Activated T-cell treated with anti-CD3 and anti-CD28 coated beads, Interleukin-2, amount 50 U/mL, for 72 hours (primary cell): ENCODE data around the gene DIP2C. TPM values are rescaled to one million over a fixed set of nuclear protein-coding genes. Genes with fewer than 3 reads are reported as not detected.

Experiments
- ATAC-seq, 2 donors: fragments of 150-1000 bp; cut with Tn5 transposase; replicated peaks in 1 of 2; 2 replicates each; pipeline ENCODE4 v1.10.0; 2021; ENCODE audit warnings: moderate library complexity in 2 of 2, mild to moderate bottlenecking in 1 of 2
- DNase-seq, 2 donors: peaks; one replicate each; pipeline ENCODE4 v3.0.0; 2021 to 2022; ENCODE audit warnings: mixed read lengths in 1 of 2
- H3K27ac Mint-ChIP-seq: one replicate; pipeline ENCODE4 v1.8.0; 2022; ENCODE audit warnings: mild to moderate bottlenecking, moderate library complexity, mixed read lengths
- H3K27me3 Mint-ChIP-seq: one replicate; pipeline ENCODE4 v1.8.0; 2022; ENCODE audit warnings: low read depth, mixed read lengths
- H3K36me3 Mint-ChIP-seq, 2 donors: one replicate each; pipeline ENCODE4 v1.8.0; 2022; ENCODE audit warnings: mixed read lengths in 2 of 2, mild to moderate bottlenecking in 1 of 2; ENCODE audit not compliant: insufficient read depth in 2 of 2
- H3K4me1 Mint-ChIP-seq: one replicate; pipeline ENCODE4 v1.8.0; 2022; ENCODE audit warnings: low read depth, mixed read lengths
- H3K4me3 Mint-ChIP-seq, 2 donors: one replicate each; pipeline ENCODE4 v1.8.0; 2022; ENCODE audit warnings: mild to moderate bottlenecking in 2 of 2, mixed read lengths in 2 of 2, moderate library complexity in 2 of 2
- H3K9me3 Mint-ChIP-seq, 2 donors: one replicate each; pipeline ENCODE4 v1.8.0; 2022; ENCODE audit warnings: mixed read lengths in 2 of 2
- total RNA-seq, 2 donors: library from RNA; stranded (reverse); gene quantifications; one replicate each; pipeline ENCODE4 v1.2.3, GENCODE V29; 2022

Gene DIP2C
- total RNA-seq, 2 donors from 2014 or later: 0.70 to 1.6 TPM

DNA sequence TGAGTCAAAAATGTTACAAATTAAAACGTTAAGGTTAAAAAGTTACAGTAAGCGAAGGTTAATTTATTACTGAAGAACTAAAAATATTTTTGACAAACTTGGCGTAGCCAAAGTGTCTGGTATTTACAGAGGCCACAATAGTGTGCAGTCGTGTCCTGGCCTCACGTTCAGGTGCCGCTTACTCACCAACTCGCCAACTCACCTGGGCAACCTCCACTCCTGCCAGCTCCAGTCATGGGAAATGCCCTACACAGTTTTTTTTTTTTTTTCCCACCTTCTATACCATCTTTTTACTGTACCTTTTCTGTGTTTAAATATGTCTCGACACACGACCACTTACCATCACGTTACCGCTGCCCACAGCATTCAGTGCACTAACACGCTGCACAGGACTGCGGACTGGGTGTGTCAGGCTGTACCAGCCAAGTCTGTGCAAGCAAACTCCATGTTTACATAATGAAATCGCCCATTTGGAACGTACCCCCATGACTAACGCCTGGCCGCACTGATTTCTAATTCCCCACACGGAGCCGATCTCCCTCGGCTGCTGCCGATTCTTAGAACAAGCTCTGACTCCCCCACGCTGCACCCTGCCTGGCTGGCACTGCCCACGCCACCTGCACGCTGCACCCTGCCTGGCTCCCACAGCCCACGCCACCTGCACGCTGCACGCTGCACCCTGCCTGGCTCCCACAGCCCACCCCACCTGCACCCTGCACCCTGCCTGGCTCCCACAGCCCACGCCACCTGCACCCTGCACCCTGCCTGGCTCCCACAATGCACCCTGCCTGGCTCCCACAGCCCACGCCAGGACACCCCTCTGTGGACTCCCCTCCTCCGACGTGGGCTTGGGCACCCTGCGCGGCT lies 351.1 kb downstream of the DIP2C start:
- Mint-ChIP-seq H3K36me3 (no peaks in the 10 kb centered on the region), H3K9me3 (no peaks in the 10 kb centered on the region), H3K27me3 (no peaks in the 10 kb centered on the region), H3K4me3 (no peak overlapping the region), H3K4me1 (peaks cover 7% of the 10 kb centered on the region), H3K27ac (no peak overlapping the region)
- ATAC-seq: no peak
- DNase-seq: no peak

DNA sequence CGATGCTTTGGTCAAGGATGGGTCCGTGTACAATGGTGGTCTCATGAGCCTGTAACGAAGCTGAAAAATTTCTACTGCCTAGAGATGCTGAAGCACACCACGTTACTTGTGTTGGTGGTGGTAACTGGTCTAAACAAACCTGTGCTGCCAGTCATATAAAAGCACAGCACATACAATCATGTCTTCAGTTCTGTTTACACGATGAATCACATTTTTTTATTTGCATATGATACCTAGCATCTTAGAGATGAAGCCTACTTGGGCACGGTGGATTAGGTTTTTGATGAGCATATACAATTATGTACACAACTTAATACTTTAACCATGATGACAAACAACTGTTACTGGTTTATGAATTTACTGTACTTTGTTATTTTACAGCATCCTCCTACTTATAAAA lies 353.2 kb downstream of the DIP2C start:
- ATAC-seq (no peak), DNase-seq (no peak)
- Mint-ChIP-seq H3K27me3 (no peaks in the 10 kb centered on the region), H3K4me3 (no peak overlapping the region), H3K4me1 (peaks cover 12% of the 10 kb centered on the region), H3K27ac (no peak overlapping the region), H3K36me3 (no peaks in the 10 kb centered on the region), H3K9me3 (no peaks in the 10 kb centered on the region)

DNA sequence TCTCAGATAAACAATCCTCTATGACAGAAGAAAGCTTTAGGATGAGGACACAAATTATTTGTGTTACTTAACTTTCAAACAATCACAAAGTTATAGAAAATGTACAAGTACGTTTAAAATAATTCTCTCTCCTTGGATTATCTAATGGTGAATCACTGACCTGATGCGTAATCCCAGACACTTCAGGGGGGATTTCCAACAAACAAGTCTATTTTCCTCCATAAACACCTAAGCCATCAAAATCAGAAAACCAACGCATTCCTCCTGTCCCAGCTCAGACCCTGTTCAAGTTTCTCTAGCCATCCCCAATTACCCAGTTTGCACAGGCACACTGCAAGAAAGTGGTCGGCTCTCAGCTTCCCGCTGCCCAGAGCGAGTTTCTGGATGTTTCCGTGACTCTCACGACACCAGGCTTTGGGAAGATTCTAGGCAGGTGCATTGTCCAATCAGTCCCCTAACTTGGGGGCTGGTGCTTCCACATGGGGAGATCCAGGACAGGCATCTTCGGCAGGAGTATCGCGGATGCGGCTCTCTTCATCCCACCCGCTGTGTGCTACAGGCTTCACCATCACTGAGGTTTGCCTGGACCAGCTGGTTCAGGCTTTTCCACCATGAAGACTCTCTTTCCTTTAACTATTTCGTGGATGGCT lies 354.2 kb downstream of the DIP2C start:
- ATAC-seq (no peak), DNase-seq (no peak)
- H3K4me3 Mint-ChIP-seq: no peak overlapping the region
- no peaks in the 10 kb centered on the region for H3K36me3 Mint-ChIP-seq
- H3K27me3 Mint-ChIP-seq: no peaks in the 10 kb centered on the region
- H3K9me3 Mint-ChIP-seq: no peaks in the 10 kb centered on the region
- H3K27ac Mint-ChIP-seq: no peak overlapping the region
- H3K4me1 Mint-ChIP-seq: peaks cover 12% of the 10 kb centered on the region

DNA sequence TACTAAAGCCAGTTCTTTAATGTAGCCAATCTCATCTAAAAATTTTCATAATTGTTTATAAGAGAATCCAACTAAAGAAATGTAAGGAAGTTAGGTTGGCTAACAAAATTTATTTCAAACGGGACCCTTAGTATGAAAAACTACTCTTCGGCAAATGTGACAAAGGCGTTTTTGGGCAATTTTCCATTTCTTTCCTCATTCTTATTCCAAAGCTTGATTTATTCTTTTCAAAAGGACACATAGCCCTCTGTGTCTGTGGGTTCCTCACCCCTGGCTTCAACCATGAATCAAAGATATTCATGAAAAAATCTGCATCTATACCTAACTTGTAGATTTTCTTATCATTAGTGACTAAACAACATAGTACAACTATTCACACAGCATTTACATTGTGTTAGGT lies 358.3 kb downstream of the DIP2C start:
- ATAC-seq (no peak), DNase-seq (no peak)
- H3K9me3 Mint-ChIP-seq: no peaks in the 10 kb centered on the region
- no peak overlapping the region for H3K27ac Mint-ChIP-seq
- no peaks in the 10 kb centered on the region for H3K36me3 Mint-ChIP-seq
- H3K27me3 Mint-ChIP-seq: no peaks in the 10 kb centered on the region
- H3K4me3 Mint-ChIP-seq: no peak overlapping the region
- H3K4me1 Mint-ChIP-seq: peaks cover 26% of the 10 kb centered on the region

- Mint-ChIP-seq H3K4me3 (peak overlapping the region; percentile 74 to 78), H3K4me1 (peaks cover 28% of the 10 kb centered on the region), H3K27ac (peak overlapping the region; percentile 85), H3K9me3 (no peaks in the 10 kb centered on the region), H3K36me3 (no peaks in the 10 kb centered on the region), H3K27me3 (no peaks in the 10 kb centered on the region)
- DNase-seq: peak; percentile 44 to 53
- ATAC-seq: peak; percentile 81 to 88
Measured at GRCh38 chr10:329361-330099, 359.9 kb downstream of the DIP2C start.

DNA sequence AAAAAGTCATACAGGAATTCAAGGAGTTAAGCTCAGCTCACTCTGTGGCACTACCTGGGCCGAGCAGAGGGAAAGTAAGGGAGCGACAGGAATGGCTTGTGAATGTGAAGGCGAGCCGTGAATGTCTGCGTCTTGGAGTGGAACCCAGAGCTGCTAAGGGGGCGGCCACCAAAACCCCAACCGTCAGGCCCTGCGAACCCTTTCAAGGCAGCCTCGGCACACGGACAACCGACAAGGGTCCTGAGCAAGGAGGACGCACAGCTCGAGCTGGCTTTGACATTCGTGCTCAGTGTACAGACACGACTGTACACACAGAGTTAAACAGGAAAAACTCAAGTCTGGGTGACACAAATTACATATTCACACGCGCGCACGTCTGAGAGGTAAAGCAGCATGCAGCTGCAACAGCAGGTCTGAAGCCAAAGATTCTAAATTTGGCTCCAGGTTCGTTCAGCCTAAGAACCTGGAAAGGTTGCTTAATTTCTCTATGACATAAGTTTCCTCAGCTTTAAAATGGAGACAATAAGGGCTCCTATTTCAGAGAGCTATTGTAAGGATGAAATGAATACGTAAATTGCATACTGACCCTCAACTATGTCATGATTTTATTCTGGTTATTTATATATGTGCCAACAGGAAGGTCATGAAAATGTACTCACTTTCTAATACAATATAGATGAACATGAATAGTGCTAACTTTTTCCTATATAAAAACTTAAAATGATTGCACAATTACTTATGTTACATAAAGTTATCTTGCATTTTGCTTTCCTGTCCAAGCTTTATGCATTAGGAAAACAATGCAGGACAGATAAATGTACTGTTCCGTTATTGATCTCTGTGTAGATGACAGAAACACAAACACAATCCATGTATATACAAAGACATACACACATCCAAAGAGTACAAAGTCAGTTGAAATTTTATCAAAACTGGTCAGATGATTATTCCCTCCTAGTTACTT lies 361.3 kb downstream of the DIP2C start:
- Mint-ChIP-seq H3K4me1 (peaks cover 28% of the 10 kb centered on the region), H3K9me3 (no peaks in the 10 kb centered on the region), H3K36me3 (no peaks in the 10 kb centered on the region), H3K4me3 (peak overlapping the region in 1 of 2 donors; percentile 74), H3K27ac (no peak overlapping the region), H3K27me3 (no peaks in the 10 kb centered on the region)
- DNase-seq: no peak
- no peak for ATAC-seq

GRCh38 chr10:326894-327635 lies 362.4 kb downstream of the DIP2C start:
- Mint-ChIP-seq H3K36me3 (no peaks in the 10 kb centered on the region), H3K4me1 (peaks cover 25% of the 10 kb centered on the region), H3K27ac (no peak overlapping the region), H3K9me3 (no peaks in the 10 kb centered on the region), H3K27me3 (no peaks in the 10 kb centered on the region), H3K4me3 (no peak overlapping the region)
- ATAC-seq (no peak), DNase-seq (no peak)

- ATAC-seq: no peak
- Mint-ChIP-seq H3K4me1 (peaks cover 25% of the 10 kb centered on the region), H3K9me3 (no peaks in the 10 kb centered on the region), H3K27me3 (no peaks in the 10 kb centered on the region), H3K36me3 (no peaks in the 10 kb centered on the region), H3K27ac (no peak overlapping the region), H3K4me3 (no peak overlapping the region)
- no peak for DNase-seq
Measured at GRCh38 chr10:326350-326749, 363.1 kb downstream of the DIP2C start.

DNA sequence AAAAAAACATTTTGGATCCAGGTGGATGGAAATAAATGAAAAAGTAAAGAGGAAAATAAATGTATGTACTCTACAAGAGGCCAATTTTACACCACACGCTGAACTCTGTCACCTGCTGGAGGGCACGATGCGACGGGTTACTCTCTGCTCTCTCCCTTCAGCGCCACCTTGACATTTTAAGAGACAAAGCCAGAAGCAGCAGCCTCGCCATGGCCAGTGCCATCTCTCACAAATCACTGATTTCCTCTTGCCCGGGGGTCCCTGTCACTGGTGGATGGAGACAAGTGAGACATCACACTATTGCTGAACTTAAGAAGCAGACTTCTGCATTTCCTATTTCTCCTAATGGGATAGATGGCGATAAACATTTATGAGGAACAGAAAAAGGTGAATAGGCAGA lies 364.2 kb downstream of the DIP2C start:
- ATAC-seq (no peak), DNase-seq (no peak)
- Mint-ChIP-seq H3K4me3 (no peak overlapping the region), H3K27ac (no peak overlapping the region), H3K4me1 (peaks cover 25% of the 10 kb centered on the region), H3K27me3 (no peaks in the 10 kb centered on the region), H3K36me3 (peaks cover 0 to 3% of the 10 kb centered on the region in 2 donors), H3K9me3 (no peaks in the 10 kb centered on the region)

DNA sequence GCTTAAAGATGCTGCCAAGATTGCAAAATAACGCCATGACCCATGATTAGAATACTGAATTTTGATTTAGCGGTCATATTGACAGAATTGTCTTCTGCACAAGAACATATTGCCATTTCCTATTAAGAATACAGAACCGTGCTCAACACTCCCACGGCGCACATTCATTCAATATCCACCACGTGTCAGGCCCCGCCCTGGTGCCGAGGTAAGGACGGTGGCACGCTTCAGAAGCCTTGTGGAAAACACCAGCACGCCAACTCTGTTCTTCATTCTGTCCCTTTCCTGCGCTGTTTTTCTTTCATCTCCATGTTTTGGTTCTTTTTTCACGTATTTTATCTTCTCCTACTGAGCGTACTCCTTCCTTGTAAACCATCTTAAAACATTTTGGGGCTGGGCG lies 364.9 kb downstream of the DIP2C start:
- H3K4me3 Mint-ChIP-seq: peak overlapping the region in 1 of 2 donors; percentile 72
- peaks cover 19% of the 10 kb centered on the region for H3K4me1 Mint-ChIP-seq
- ATAC-seq (no peak), DNase-seq (no peak)
- no peaks in the 10 kb centered on the region for H3K9me3 Mint-ChIP-seq
- H3K36me3 Mint-ChIP-seq: peaks cover 0 to 3% of the 10 kb centered on the region in 2 donors
- H3K27me3 Mint-ChIP-seq: no peaks in the 10 kb centered on the region
- no peak overlapping the region for H3K27ac Mint-ChIP-seq

DNA sequence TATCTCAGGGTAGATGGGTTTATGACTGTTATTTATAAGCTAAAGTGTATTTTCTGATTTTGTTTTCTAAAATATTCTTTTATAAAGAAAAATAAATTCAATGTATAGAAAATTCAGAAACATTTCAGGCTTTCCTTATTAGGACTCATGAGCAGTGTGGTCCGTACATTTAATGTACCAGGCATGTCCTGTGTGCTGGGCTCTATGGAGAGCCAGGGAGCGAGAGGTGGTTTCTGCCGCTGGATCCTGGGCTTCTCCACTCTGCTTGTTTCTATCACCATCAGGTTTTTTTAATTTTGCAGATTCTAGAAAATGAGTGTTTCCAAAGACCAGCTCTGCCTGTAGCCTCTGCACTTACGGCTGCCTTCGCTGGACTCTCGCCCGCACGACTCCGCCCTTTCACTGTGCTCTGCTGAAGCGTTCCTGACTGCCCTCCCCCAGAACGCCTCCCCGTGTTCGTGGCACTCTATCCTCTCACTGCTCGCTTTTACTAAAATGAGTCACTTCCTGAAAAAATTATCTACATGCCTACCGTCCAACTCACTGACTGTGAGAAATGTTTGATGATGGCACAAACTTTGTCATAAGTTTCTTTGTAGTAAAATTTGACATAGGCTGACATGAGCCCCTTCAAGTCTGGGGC lies 365.7 kb downstream of the DIP2C start:
- ATAC-seq: peak; percentile 98 to 99
- no peaks in the 10 kb centered on the region for H3K27me3 Mint-ChIP-seq
- no peak overlapping the region for H3K27ac Mint-ChIP-seq
- peaks cover 11% of the 10 kb centered on the region for H3K4me1 Mint-ChIP-seq
- H3K4me3 Mint-ChIP-seq: peak overlapping the region; percentile 68 to 72
- H3K36me3 Mint-ChIP-seq: peaks cover 0 to 3% of the 10 kb centered on the region in 2 donors
- peak; percentile 57 to 58 for DNase-seq
- H3K9me3 Mint-ChIP-seq: no peaks in the 10 kb centered on the region
